ENCODE measurements around the gene ADAMTS14. TPM values are rescaled to one million over a fixed set of nuclear protein-coding genes. Genes with fewer than 3 reads are reported as not detected.

Gene ADAMTS14
- polyA plus RNA-seq, 6 donors from 2014 or later: not detected

- Mint-ChIP-seq H3K4me1 (no peaks in the 10 kb centered on the region), H3K36me3 (no peaks in the 10 kb centered on the region), H3K27ac (no peak overlapping the region), H3K27me3 (peaks cover 7 to 24% (median 16%) of the 10 kb centered on the region in 3 donors), H3K9me3 (peaks cover 0 to 3% (median 0%) of the 10 kb centered on the region in 7 donors), H3K4me3 (no peak overlapping the region)
- DNase-seq: no peak
- no peak for ATAC-seq (ENCODE audit: low read depth in 2 of 2)
Measured at GRCh38 chr10:70805619-70806215, 133.4 kb downstream of the ADAMTS14 start.

- ATAC-seq (ENCODE audit: low read depth in 2 of 2): no peak
- H3K27ac Mint-ChIP-seq: no peak overlapping the region
- no peaks in the 10 kb centered on the region for H3K36me3 Mint-ChIP-seq
- H3K4me3 Mint-ChIP-seq: no peak overlapping the region
- no peak for DNase-seq
- H3K9me3 Mint-ChIP-seq: peaks cover 0 to 3% (median 0%) of the 10 kb centered on the region in 7 donors
- H3K27me3 Mint-ChIP-seq: peaks cover 7 to 24% (median 16%) of the 10 kb centered on the region in 3 donors
- H3K4me1 Mint-ChIP-seq: no peaks in the 10 kb centered on the region
Measured at GRCh38 chr10:70806841-70807240, 134.5 kb downstream of the ADAMTS14 start.

- Mint-ChIP-seq H3K4me1 (no peaks in the 10 kb centered on the region), H3K9me3 (peaks cover 0 to 1% (median 0%) of the 10 kb centered on the region in 7 donors), H3K27ac (no peak overlapping the region), H3K4me3 (no peak overlapping the region), H3K27me3 (peaks cover 3 to 17% (median 14%) of the 10 kb centered on the region in 3 donors), H3K36me3 (no peaks in the 10 kb centered on the region)
- ATAC-seq (ENCODE audit: low read depth in 2 of 2) (no peak), DNase-seq (no peak)
Measured at GRCh38 chr10:70807556-70807955, 135.2 kb downstream of the ADAMTS14 start.

GRCh38 chr10:70809011-70809611 is 136.8 kb downstream of the ADAMTS14 start:
- Mint-ChIP-seq H3K9me3 (no peaks in the 10 kb centered on the region), H3K27me3 (peaks cover 3 to 13% (median 10%) of the 10 kb centered on the region in 3 donors), H3K4me1 (peaks cover 0 to 2% (median 1%) of the 10 kb centered on the region in 3 donors), H3K36me3 (no peaks in the 10 kb centered on the region), H3K4me3 (no peak overlapping the region), H3K27ac (no peak overlapping the region)
- no peak for DNase-seq
- no peak for ATAC-seq (ENCODE audit: low read depth in 2 of 2)

- no peak overlapping the region for H3K27ac Mint-ChIP-seq
- peaks cover 0 to 13% (median 10%) of the 10 kb centered on the region in 3 donors for H3K27me3 Mint-ChIP-seq
- DNase-seq (no peak), ATAC-seq (ENCODE audit: low read depth in 2 of 2) (no peak)
- no peaks in the 10 kb centered on the region for H3K9me3 Mint-ChIP-seq
- no peak overlapping the region for H3K4me3 Mint-ChIP-seq
- H3K4me1 Mint-ChIP-seq: peaks cover 4 to 8% (median 7%) of the 10 kb centered on the region in 3 donors
- no peaks in the 10 kb centered on the region for H3K36me3 Mint-ChIP-seq
Measured at GRCh38 chr10:70809726-70810125, 137.4 kb downstream of the ADAMTS14 start.

GRCh38 chr10:70810967-70811366 is 138.7 kb downstream of the ADAMTS14 start:
- no peaks in the 10 kb centered on the region for H3K36me3 Mint-ChIP-seq
- no peak overlapping the region for H3K27ac Mint-ChIP-seq
- H3K9me3 Mint-ChIP-seq: no peaks in the 10 kb centered on the region
- H3K4me3 Mint-ChIP-seq: no peak overlapping the region
- DNase-seq: no peak
- ATAC-seq (ENCODE audit: low read depth in 2 of 2): no peak
- H3K4me1 Mint-ChIP-seq: peaks cover 9 to 11% (median 10%) of the 10 kb centered on the region in 3 donors
- H3K27me3 Mint-ChIP-seq: peaks cover 0 to 13% (median 10%) of the 10 kb centered on the region in 3 donors

- ATAC-seq (ENCODE audit: low read depth in 2 of 2) (no peak), DNase-seq (no peak)
- peak overlapping the region in 3 of 6 donors; percentile 12 to 80 (median 50) for H3K27ac Mint-ChIP-seq
- H3K4me3 Mint-ChIP-seq: peak overlapping the region in 1 of 8 donors; percentile 12
- peaks cover 15 to 17% (median 16%) of the 10 kb centered on the region in 3 donors for H3K4me1 Mint-ChIP-seq
- peaks cover 0 to 10% (median 7%) of the 10 kb centered on the region in 3 donors for H3K27me3 Mint-ChIP-seq
- H3K36me3 Mint-ChIP-seq: no peaks in the 10 kb centered on the region
- H3K9me3 Mint-ChIP-seq: no peaks in the 10 kb centered on the region
Measured at GRCh38 chr10:70811881-70812280, 139.6 kb downstream of the ADAMTS14 start.

Other genes with a start within 250 kb of the ADAMTS14 start
- gene NODAL, start 230.8 kb upstream of the ADAMTS14 start, polyA plus RNA-seq (ENCODE audit: low read depth in 6 of 6): not detected
- gene PALD1, start 193.7 kb upstream of the ADAMTS14 start, polyA plus RNA-seq (ENCODE audit: low read depth in 6 of 6): 1 to 10 TPM in 1 of 6 donors, under 1 TPM in 4, not detected in 1; 0.49 to 1.9 (median 0.65) TPM
- gene PRF1, start 69.8 kb upstream of the ADAMTS14 start, polyA plus RNA-seq (ENCODE audit: low read depth in 6 of 6): 1 to 10 TPM; 1.2 to 9.3 (median 3.7) TPM
- gene TBATA, start 112.9 kb downstream of the ADAMTS14 start, polyA plus RNA-seq (ENCODE audit: low read depth in 6 of 6): not detected
- gene SGPL1, start 143.4 kb downstream of the ADAMTS14 start, polyA plus RNA-seq (ENCODE audit: low read depth in 6 of 6): 10 to 100 TPM; 16.2 to 21.1 (median 17.7) TPM
- gene PCBD1, start 216.1 kb downstream of the ADAMTS14 start, polyA plus RNA-seq (ENCODE audit: low read depth in 6 of 6): 10 to 100 TPM in 2 of 6 donors, 1 to 10 TPM in 4; 3.7 to 13.9 (median 7.2) TPM

Measured in naive B cell (primary cell).